Measurements from ENCODE around the gene ZNF862.

ZNF862 gene

GRCh38 chr7:149866779-149867447 lies 28.7 kb downstream of the ZNF862 start:
- H3K4me3 ChIP-seq (ENCODE audit: low read depth, low read length): no peak overlapping the region
- TF ChIP-seq CTCF (IDR thresholded peaks at IDR 0.05; ENCODE audit: borderline replicate concordance, insufficient read depth, low read depth, low read length): no peak

GRCh38 chr7:149867762-149868622 lies 29.8 kb downstream of the ZNF862 start:
- no peak overlapping the region for H3K4me3 ChIP-seq (ENCODE audit: low read depth, low read length)
- TF ChIP-seq CTCF (IDR thresholded peaks at IDR 0.05; ENCODE audit: borderline replicate concordance, insufficient read depth, low read depth, low read length): no peak

GRCh38 chr7:149868623-149869290 lies 30.6 kb downstream of the ZNF862 start:
- TF ChIP-seq CTCF (IDR thresholded peaks at IDR 0.05; ENCODE audit: borderline replicate concordance, insufficient read depth, low read depth, low read length): no peak
- H3K4me3 ChIP-seq (ENCODE audit: low read depth, low read length): no peak overlapping the region

- H3K4me3 ChIP-seq (ENCODE audit: low read depth, low read length): no peak overlapping the region
- TF ChIP-seq CTCF (IDR thresholded peaks at IDR 0.05; ENCODE audit: borderline replicate concordance, insufficient read depth, low read depth, low read length): no peak
These were observed 31.1 kb downstream of the ZNF862 start for GRCh38 chr7:149869291-149869650.

- no peak for TF ChIP-seq CTCF (IDR thresholded peaks at IDR 0.05; ENCODE audit: borderline replicate concordance, insufficient read depth, low read depth, low read length)
- no peak overlapping the region for H3K4me3 ChIP-seq (ENCODE audit: low read depth, low read length)
These were observed 31.7 kb downstream of the ZNF862 start for GRCh38 chr7:149869867-149870266.

GRCh38 chr7:149870274-149870673 lies 32.1 kb downstream of the ZNF862 start:
- no peak for TF ChIP-seq CTCF (IDR thresholded peaks at IDR 0.05; ENCODE audit: borderline replicate concordance, insufficient read depth, low read depth, low read length)
- H3K4me3 ChIP-seq (ENCODE audit: low read depth, low read length): no peak overlapping the region

Measured in GM12875 (cell line).